ENCODE measurements around the gene JTB. TPM values are rescaled to one million over a fixed set of nuclear protein-coding genes. Genes with fewer than 3 reads are reported as not detected.

Gene JTB
- polyA plus RNA-seq, 1 of the 3 experiments (the other 2 are of a cell fraction) = 118 TPM

GRCh38 chr1:153953859-153954365, 23.6 kb downstream of the JTB start:
- ChIA-PET CTCF (interaction anchor here (1.0 to 5.9 kb wide), 7 partner anchors 8 to 157 kb away, joined by 3 to 51 read pairs (median 3); partner anchors contain the start of genes DENND4B and RAB13), POLR2A (interaction anchor here (0.9 to 1.7 kb wide), 4 partner anchors 9 to 170 kb away, joined by 3 to 4 read pairs (median 4); partner anchors contain the start of genes CREB3L4 and SLC39A1)
- peaks cover 60% of the 10 kb centered on the region for H3K79me2 ChIP-seq (ENCODE audit: insufficient read depth)
- no peaks in the 10 kb centered on the region for H3K9me3 ChIP-seq
- H4K20me1 ChIP-seq (ENCODE audit: insufficient read depth) = peaks cover 41% of the 10 kb centered on the region
- peaks cover 9 to 48% of the 10 kb centered on the region in 2 experiments for H3K36me3 ChIP-seq (replicated peaks in 1 of 2; ENCODE audit: control insufficient read depth in 1 of 2, insufficient read depth in 2 of 2, low read length in 1 of 2)
- 95% methylated on average over 4 of the region's 4 CpGs for WGBS (ENCODE audit: low lambda C conversion rate)
- H3K27me3 ChIP-seq (ENCODE audit: insufficient read depth) = no peaks in the 10 kb centered on the region
- no peak overlapping the region for H3K9ac ChIP-seq
- peaks cover 4% of the 10 kb centered on the region for H3F3A ChIP-seq (replicated peaks; ENCODE audit: insufficient read depth)
- peaks cover 5 to 31% of the 10 kb centered on the region in 2 experiments; a peak in 3 of 4 replicates for H3K4me1 ChIP-seq (ENCODE audit: control insufficient read depth in 1 of 2, insufficient read depth in 2 of 2, low read depth in 1 of 2, low read length in 1 of 2)
- no peak overlapping the region for H3K4me2 ChIP-seq
- DNase-seq = no peak
- no peaks in the 10 kb centered on the region for H3K9me2 ChIP-seq
- H3K27ac ChIP-seq (ENCODE audit: low read depth in 2 of 2, low read length in 1 of 2) = no peak overlapping the region
- no peak overlapping the region for H2AFZ ChIP-seq (ENCODE audit: low read depth)
- TF ChIP-seq MXI1 (IDR thresholded peaks at IDR 0.05; ENCODE audit: low read depth, low read length) = no peak
- no peak for TF ChIP-seq RXRA (IDR thresholded peaks at IDR 0.05; ENCODE audit: borderline replicate concordance, low read depth)
- no peak for TF ChIP-seq FOXM1 (IDR thresholded peaks at IDR 0.05; ENCODE audit: low read depth)
- TF ChIP-seq RCOR1 (IDR thresholded peaks at IDR 0.05; ENCODE audit: low read length) = no peak
- no peak for TF ChIP-seq USF2 (IDR thresholded peaks at IDR 0.05; ENCODE audit: borderline replicate concordance, low read depth, low read length)
- no peak for TF ChIP-seq FOSL2 (IDR thresholded peaks at IDR 0.05; ENCODE audit: borderline replicate concordance, low read depth)
- TF ChIP-seq USF1 (IDR thresholded peaks at IDR 0.05; ENCODE audit: borderline replicate concordance, low read depth) = no peak
- TF ChIP-seq TCF12 (IDR thresholded peaks at IDR 0.05) = no peak
- no peak for TF ChIP-seq MAX (IDR thresholded peaks at IDR 0.05; ENCODE audit: low read depth)
- TF ChIP-seq RFX5 (IDR thresholded peaks at IDR 0.05; ENCODE audit: low read length) = no peak
- TF ChIP-seq RAD21 (IDR thresholded peaks at IDR 0.05; ENCODE audit: low read length) = no peak
- no peak for TF ChIP-seq TAF1 (IDR thresholded peaks at IDR 0.05; ENCODE audit: borderline replicate concordance, low read depth, low read length)
- TF ChIP-seq ELF1 (IDR thresholded peaks at IDR 0.05) = no peak
- TF ChIP-seq SMC3 (IDR thresholded peaks at IDR 0.05; ENCODE audit: low read depth, low read length) = no peak
- TF ChIP-seq FOXJ3 (CRISPR knock-in tag; IDR thresholded peaks at IDR 0.05) = no peak
- TF ChIP-seq GABPA (IDR thresholded peaks at IDR 0.05; ENCODE audit: low read depth) = no peak
- TF ChIP-seq, protein P1, sequence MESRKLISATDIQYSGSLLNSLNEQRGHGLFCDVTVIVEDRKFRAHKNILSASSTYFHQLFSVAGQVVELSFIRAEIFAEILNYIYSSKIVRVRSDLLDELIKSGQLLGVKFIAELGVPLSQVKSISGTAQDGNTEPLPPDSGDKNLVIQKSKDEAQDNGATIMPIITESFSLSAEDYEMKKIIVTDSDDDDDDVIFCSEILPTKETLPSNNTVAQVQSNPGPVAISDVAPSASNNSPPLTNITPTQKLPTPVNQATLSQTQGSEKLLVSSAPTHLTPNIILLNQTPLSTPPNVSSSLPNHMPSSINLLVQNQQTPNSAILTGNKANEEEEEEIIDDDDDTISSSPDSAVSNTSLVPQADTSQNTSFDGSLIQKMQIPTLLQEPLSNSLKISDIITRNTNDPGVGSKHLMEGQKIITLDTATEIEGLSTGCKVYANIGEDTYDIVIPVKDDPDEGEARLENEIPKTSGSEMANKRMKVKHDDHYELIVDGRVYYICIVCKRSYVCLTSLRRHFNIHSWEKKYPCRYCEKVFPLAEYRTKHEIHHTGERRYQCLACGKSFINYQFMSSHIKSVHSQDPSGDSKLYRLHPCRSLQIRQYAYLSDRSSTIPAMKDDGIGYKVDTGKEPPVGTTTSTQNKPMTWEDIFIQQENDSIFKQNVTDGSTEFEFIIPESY (IDR thresholded peaks at IDR 0.05; ENCODE audit: borderline replicate concordance, low read depth) = no peak
- TF ChIP-seq REST (IDR thresholded peaks at IDR 0.05; ENCODE audit: low read depth, low read length) = no peak
- no peak for TF ChIP-seq EZH2phosphoT487 (IDR thresholded peaks at IDR 0.05; ENCODE audit: borderline replicate concordance, low read depth)
- no peak overlapping the region for H3K4me3 ChIP-seq (ENCODE audit: low read depth in 2 of 2, low read length in 1 of 2)
